HG02642 (cell line): ENCODE results near the gene NF2.
A peak's percentile ranks its signal among the peaks of the same experiment; 100 is the strongest.
"Not testable (repeated sequence)": the region's sequence is repeated elsewhere in the genome, so short reads cannot be mapped to it uniquely, and the experiment has no call there.

Experiments
- ATAC-seq: cut with Tn5 transposase; IDR thresholded peaks from one replicate; pipeline ENCODE4 v1.9.1; 2021; ENCODE audit warnings: mild to moderate bottlenecking; ENCODE audit not compliant: unreplicated experiment, poor library complexity

NF2 gene

DNA sequence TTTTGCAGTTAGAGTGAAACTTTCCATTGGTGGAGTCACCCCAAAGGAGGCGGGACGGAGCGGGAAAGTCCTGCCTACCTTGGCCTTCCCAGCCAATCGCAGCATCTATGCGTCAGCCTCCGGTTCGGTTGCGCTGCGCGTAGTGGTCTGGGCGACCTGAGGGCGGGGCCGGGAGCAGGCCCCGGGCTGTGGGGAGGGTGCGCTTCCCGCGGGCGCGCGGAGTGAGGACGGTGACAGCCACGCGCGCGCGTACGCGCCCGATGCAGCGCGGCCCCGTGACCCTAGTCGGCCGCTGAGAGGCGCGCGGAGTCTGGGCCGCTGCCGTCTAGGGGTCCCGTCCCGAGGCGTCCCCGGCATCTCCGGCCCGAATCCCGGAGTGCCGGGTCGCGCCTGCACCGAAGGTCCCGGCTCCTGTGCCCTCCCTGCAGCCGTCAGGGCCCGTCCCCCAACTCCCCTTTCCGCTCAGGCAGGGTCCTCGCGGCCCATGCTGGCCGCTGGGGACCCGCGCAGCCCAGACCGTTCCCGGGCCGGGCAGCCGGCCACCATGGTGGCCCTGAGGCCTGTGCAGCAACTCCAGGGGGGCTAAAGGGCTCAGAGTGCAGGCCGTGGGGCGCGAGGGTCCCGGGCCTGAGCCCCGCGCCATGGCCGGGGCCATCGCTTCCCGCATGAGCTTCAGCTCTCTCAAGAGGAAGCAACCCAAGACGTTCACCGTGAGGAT, at the start of gene NF2:
Gene NF2 (plus strand): TSS at position 276 of the 718 bp plus-strand sequence. CDS start 366 bp downstream, at position 642.
- peak; percentile 96 for ATAC-seq

DNA sequence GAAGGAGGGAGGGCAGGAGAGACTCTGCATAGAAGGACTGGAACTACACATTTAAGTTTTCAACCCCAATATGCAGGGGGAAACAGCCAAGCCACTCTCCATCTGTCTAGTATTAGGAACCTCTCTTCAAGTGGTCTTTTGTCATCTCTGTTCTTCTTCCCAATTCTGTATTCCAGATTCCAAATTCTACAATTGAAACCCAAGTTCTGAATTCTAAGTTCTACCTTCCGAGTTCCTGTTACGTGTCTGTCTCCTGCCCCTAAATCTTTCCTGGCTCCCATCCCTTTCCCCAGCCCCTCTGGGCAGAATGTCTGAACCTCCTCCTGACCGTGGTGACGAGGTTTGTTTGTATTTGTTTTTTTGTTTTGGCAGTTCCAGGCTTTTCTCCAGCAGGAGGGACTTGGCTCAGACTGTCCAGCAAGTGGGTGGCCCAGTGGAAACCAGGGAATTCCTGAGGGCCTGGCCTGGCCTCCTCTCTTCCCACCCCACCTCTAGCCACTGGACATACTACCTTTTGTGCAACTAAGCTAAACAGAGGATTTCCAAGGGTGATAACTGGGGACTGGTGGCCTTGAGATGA, 48.3 kb upstream of the NF2 start:
- no peak for ATAC-seq

DNA sequence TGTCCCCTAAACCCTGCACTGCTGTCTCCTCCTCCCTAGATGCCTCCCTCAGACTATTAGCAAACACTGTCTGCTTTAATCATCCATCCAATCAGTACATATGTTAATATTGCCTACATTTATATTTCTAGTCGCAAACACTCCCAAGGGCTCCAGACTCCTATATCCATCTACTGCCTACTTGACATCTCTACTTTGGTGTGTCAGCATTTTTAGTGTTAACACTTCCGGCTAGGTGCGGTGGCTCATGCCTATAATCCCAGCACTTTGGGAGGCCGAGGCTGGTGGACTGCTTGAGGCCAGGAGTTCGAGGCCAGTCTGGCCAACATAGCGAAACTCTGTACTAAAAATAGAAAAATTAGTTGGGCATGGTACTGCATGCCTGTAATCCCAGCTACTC, 44.4 kb upstream of the NF2 start:
- ATAC-seq: no peak

DNA sequence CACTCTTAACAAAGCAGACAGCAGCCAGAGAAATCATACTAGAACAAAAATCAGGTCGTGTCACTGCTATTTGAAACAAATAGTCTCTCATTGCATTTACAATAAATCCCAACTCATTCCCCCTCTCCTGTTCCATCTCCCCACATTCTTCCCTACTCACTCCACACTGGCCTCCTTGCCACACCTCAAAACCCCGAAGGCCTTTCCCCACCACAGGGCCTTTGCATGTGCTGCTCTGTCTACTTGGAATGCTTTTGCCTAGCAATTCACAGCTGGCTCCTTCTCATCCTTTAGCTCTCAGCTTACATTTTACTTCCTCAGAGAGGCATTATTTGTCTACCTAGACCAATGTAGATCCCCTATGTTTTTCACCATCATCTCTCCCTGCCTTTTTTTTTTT, 43.6 kb upstream of the NF2 start:
- ATAC-seq: no peak

GRCh38 chr22:29563652-29564460, 39.6 kb upstream of the NF2 start:
- no peak for ATAC-seq

DNA sequence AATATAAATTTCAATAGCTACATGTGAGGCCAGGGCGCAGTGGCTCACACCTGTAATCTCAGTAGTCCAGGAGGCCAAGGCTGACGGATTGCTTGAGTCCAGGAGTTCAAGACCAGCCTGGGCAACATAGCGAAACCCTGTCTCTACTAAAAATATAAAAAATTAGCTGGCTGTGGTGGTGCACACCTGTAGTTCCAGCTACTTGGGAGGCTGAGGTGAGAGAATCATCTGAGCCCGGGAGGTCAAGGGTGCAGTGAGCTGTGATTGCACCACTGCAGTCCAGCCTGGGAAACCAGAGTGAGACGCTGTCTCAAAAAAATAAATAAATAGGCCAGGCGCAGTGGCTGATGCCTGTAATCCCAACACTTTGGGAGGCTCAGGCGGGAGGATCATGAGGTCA, 36.9 kb upstream of the NF2 start:
- not testable (repeated sequence) for ATAC-seq

DNA sequence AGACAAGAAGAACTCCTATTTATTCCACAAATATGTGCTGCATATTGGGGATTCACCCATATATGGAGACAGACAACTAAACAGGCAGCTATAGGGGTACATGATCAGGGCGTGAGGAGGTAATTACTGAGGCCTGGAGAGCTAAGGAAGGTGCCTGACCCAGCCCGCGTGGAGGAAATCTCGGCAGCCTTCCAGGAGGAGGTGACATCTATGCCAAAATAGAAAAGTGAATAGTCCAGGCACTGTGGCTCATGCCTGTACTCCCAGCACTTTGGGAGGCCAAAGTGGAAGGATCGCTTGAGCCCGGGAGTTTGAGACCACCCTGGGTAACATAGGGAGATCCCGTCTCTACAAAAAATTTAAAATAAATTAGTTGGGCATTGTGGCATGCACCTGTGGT, 36.1 kb upstream of the NF2 start:
- no peak for ATAC-seq

DNA sequence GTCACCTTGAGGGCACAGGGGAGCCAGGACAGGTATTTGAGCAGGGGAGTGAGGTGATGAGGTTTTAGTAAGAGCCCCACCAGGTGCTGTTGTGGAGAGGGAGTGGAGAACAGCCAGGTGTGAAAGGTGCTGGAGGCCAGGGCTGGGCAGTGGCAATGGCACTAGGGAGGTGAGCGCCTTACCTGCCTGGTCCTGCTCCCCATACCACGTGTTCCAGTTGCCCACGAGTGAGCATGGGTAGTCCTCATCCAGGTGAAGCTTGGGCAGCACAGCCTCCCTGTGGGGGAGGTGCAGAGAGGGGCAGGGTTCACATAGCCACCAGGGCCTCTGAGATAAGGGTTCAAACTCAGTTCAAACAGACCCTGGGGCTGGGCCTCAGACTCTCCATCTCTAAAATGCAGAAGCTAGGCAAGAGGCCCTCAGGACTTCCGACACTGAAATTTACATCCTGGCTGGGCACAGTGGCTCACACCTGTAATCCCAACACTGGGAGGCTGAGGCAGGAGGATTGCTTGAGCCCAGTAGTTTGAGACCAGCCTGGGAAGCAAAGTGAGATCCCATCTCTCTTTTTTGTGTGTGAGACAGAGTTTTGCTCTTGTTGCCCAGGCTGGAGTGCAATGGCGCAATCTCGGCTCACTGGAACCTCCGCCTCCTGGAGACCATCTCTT, 34.3 kb upstream of the NF2 start:
- ATAC-seq: no peak

DNA sequence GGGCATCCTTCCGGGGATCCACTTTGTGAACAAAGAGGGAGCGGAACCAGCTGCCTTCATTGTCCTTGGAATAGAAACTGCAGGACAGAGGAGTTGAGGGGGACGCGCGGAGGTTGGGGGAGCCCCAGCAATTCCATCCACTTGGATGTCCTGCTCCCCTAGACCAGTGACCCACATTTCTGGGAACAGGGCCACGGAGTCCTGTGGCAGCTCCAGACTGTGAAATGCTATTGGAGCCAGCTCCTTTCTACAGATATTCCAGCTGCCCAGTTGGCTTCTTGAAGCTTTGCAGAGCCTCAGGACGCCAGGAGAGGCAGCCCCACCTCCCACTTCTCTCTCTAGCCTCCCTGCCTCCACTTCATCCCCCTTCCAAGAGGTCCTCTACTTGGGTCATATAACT, 33.0 kb upstream of the NF2 start:
- ATAC-seq: no peak

DNA sequence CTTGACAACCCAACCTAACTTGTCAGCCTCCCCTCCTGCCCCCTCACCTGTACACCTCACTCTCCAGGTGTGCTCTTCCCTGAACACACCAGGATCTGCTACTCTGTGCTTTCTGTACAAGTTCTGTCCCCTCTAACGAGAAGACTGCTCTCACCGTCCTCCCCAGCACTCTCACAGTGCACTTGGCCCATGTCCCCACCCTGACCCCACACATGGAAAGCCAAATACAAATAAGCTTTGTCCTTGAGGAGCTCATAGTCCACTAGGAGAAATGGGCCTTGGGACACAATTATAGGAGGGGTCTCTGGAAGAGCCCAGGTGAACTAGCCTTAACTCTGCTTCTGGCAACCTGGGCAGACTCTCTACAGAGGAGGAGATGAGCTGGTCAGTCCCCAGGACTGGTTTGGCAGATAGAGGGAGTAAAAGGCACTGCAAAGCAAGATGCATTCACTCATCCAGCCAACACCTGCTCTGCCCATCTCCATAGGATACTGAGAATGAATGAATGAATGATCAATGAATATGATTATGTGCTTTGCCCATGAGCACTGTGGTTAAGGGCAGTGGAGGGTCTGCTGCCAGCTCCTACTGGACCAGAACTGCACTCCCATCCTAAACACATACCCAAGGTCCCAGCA, 32.4 kb upstream of the NF2 start:
- ATAC-seq: no peak

- ATAC-seq: no peak
Measured at GRCh38 chr22:29574762-29575450, 28.5 kb upstream of the NF2 start.

GRCh38 chr22:29578462-29579200, 24.8 kb upstream of the NF2 start:
- no peak for ATAC-seq

DNA sequence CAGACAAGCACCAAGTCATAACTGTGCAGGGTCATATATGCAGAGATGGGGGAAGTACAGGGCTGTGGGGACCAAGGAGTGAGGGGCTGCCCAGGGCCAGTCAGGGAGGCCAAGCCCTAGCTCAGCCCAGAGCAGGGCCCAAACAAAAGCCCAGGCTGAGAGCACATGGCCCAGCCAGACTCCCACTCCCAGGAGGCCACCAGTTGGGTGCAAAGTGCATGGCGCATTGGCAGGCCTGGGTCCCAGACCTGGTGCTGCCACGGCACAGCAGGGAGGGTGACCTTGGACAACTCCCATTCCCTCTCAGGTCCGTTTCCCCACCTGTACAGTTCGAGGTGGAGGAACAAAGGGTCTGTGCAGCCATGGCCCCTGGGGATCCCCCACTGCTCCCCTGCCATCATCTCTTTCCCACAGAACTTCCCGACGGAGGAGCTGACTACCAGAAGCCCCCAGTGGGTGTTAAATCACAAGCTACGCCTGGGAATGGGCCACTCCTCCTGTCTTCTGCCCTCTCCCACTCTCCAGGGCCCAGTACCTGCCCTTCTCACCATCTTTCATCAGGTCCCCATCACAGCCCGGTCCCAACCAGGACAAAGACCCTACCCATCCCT, 23.1 kb upstream of the NF2 start:
- peak; percentile 16 for ATAC-seq

- no peak for ATAC-seq
Measured at GRCh38 chr22:29581799-29582198, 21.6 kb upstream of the NF2 start.

DNA sequence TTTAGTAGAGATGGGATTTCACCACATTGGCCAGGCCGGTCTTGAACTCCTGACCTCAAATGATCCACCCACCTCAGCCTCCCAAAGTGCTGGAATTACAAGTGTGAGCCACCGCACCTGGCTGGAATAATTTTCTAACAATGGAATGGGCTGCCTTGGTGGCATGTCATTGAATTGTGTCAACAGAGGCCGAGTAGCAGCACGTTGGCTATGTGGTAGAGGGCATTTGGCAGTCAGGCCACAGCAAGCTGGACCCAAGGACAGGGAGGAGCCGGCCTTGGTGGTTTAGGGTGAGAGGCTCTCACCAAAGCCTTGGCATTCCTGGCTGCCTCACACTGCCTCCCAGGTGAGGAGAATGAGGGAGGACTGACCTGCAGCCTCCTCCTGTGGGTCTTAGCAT, 18.5 kb upstream of the NF2 start:
- ATAC-seq: no peak

- not testable (repeated sequence) for ATAC-seq
Measured at GRCh38 chr22:29586193-29586705, 17.2 kb upstream of the NF2 start.

DNA sequence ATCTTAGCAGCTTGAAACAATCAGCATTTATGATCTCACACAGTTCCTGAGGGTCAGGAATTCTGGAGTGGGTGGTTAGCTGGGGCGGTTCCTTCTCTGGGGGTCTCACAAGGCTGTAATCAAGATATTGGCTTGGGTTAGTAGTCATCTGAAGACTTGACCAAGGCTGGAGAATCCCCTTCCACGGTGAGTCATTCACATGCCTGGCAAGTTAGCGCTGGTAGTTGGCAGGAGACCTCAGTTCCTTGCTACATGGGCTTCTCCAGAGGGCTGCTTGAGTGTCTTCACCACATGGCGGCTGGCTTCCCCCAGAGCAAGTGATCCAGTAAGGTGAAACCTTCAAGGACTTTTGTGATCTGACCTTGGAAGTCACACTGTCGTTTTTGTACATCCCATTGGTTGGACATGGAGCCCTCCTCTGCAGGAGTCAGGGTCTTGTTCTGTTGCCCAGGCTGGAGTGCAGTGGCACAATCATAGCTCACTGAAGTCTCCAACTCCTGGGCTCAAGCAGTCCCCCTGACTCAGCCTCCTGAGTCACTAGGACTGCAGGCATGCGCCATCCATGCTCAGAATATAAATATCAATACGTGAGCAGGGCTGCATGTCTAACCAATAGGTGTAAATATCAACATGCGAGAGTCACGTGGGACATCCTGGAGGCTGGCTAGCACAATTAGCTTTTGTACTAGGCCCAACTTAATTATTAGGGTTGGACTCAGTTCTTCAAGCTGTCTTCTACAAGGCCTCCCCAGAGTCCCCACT, 15.3 kb upstream of the NF2 start:
- no peak for ATAC-seq

DNA sequence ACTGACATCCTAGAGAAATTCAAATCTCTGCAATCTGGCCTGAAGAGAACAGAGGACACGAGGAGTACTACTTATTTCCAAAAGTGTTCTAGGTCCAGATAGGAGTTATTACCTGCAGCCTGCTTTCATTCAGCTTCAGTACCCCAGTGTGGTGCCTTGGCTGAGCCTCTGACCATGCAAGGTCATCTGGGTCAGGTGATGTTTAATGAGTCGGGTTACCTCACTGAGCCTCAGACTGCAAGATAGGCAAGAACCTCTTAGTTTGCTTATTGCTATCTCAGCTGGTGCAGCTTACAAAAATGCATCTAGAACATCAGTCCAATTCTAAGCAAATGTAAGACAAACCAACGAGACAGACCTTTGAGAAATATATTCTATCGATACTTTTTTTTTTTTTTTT, 9.5 kb upstream of the NF2 start:
- no peak for ATAC-seq
